Hepatocyte (in vitro differentiated cells): ENCODE measurements around the gene COL4A3. TPM values are rescaled to one million over a fixed set of nuclear protein-coding genes. Genes with fewer than 3 reads are reported as not detected.

Source experiments
- DNase-seq: peaks from one replicate; pipeline ENCODE4 v3.0.0-alpha.2; 2016; ENCODE audit warnings: low spot score
- H2AFZ ChIP-seq: fragments of 200-600 bp; sonication (generic); 2 replicates; pipeline ENCODE4 v1.6.0; 2016; ENCODE audit warnings: antibody characterized with exemption, mild to moderate bottlenecking
- H3K27ac ChIP-seq: fragments of 200-600 bp; sonication (generic); 2 replicates; pipeline ENCODE4 v1.5.1; 2016; ENCODE audit warnings: mild to moderate bottlenecking
- H3K27me3 ChIP-seq: fragments of 200-600 bp; sonication (generic); 2 replicates; pipeline ENCODE4 v1.6.1; 2016
- H3K36me3 ChIP-seq: fragments of 200-600 bp; sonication (generic); replicated peaks from 2 replicates; pipeline ENCODE4 v1.5.1; 2016; ENCODE audit warnings: low read depth; ENCODE audit not compliant: insufficient read depth
- H3K4me1 ChIP-seq: fragments of 200-600 bp; sonication (generic); 2 replicates; pipeline ENCODE4 v1.5.1; 2016; ENCODE audit warnings: mild to moderate bottlenecking, moderate library complexity; ENCODE audit not compliant: insufficient read depth
- H3K4me2 ChIP-seq: fragments of 200-600 bp; sonication (generic); 2 replicates; pipeline ENCODE4 v1.6.0; 2016
- H3K4me3 ChIP-seq: fragments of 200-600 bp; sonication (generic); 2 replicates; pipeline ENCODE4 v1.5.1; 2016; ENCODE audit warnings: mild to moderate bottlenecking
- H3K79me2 ChIP-seq: fragments of 200-600 bp; sonication (generic); 2 replicates; pipeline ENCODE4 v1.6.0; 2017; ENCODE audit warnings: mild to moderate bottlenecking
- H3K9me2 ChIP-seq: fragments of 200-600 bp; sonication (generic); replicated peaks from 2 replicates; pipeline ENCODE4 v1.6.0; 2017; ENCODE audit warnings: mild to moderate bottlenecking; ENCODE audit not compliant: insufficient read depth
- H3K9me3 ChIP-seq: fragments of 200-600 bp; sonication (generic); 2 replicates; pipeline ENCODE4 v1.5.1; 2016; ENCODE audit warnings: low read depth, mild to moderate bottlenecking
- H4K20me1 ChIP-seq: fragments of 200-600 bp; sonication (generic); 2 replicates; pipeline ENCODE4 v1.6.0; 2016; ENCODE audit warnings: mild to moderate bottlenecking; ENCODE audit not compliant: insufficient read depth, poor library complexity, severe bottlenecking
- EZH2 ChIP-seq: fragments of 200-600 bp; sonication (generic); IDR thresholded peaks from 2 replicates; pipeline ENCODE4 v1.6.1; 2016; ENCODE audit warnings: antibody characterized with exemption, mild to moderate bottlenecking, borderline replicate concordance
- EZH2phosphoT487 ChIP-seq: fragments of 200-600 bp; sonication (generic); IDR thresholded peaks from one replicate; pipeline ENCODE4 v1.6.1; 2018; ENCODE audit warnings: antibody characterized with exemption, mild to moderate bottlenecking, low read depth, moderate library complexity; ENCODE audit not compliant: unreplicated experiment, severe bottlenecking
- WGBS: methylation state at CpG from one replicate; pipeline ENCODE4 v1.1.6; 2016; ENCODE audit warnings: low lambda C conversion rate; ENCODE audit errors: missing lambda C conversion rate; 5-methylcytosine and 5-hydroxymethylcytosine counted together
- polyA plus RNA-seq: library from polyadenylated mRNA; unstranded; fragments of >200 nt; fragmentation: Nextera tagmentation; extraction: Ambion mirVana; gene quantifications from 2 replicates; pipeline ENCODE4 v1.2.1, GENCODE V29; 2016
- total RNA-seq: library from RNA; depleted of rRNA; stranded (reverse); fragments of >200 nt; gene quantifications from 2 replicates; pipeline ENCODE4 v1.2.3, GENCODE V29; 2014
- TF ChIP-seq, protein P1 (sequence below): fragments of 200-600 bp; sonication (generic); IDR thresholded peaks from 2 replicates; pipeline ENCODE4 v1.5.1; 2016; ENCODE audit warnings: antibody characterized with exemption, mild to moderate bottlenecking; ENCODE audit not compliant: poor library complexity

COL4A3 gene
- total and polyA plus RNA-seq, 2 experiments from 2014 or later = 0.50 TPM; not detected in 1

- Histone ChIP-seq H3K4me3 (no peak overlapping the region), H3K9me2 (no peaks in the 10 kb centered on the region), H3K27ac (no peak overlapping the region), H3K4me1 (no peaks in the 10 kb centered on the region), H3K36me3 (no peaks in the 10 kb centered on the region), H3K27me3 (no peaks in the 10 kb centered on the region), H4K20me1 (no peaks in the 10 kb centered on the region), H3K79me2 (no peaks in the 10 kb centered on the region), H3K4me2 (no peak overlapping the region), H3K9me3 (no peaks in the 10 kb centered on the region), H2AFZ (no peak overlapping the region)
- WGBS = 95% methylated on average over 3 of the region's 3 CpGs
- no peak for DNase-seq
- TF ChIP-seq, protein P1, sequence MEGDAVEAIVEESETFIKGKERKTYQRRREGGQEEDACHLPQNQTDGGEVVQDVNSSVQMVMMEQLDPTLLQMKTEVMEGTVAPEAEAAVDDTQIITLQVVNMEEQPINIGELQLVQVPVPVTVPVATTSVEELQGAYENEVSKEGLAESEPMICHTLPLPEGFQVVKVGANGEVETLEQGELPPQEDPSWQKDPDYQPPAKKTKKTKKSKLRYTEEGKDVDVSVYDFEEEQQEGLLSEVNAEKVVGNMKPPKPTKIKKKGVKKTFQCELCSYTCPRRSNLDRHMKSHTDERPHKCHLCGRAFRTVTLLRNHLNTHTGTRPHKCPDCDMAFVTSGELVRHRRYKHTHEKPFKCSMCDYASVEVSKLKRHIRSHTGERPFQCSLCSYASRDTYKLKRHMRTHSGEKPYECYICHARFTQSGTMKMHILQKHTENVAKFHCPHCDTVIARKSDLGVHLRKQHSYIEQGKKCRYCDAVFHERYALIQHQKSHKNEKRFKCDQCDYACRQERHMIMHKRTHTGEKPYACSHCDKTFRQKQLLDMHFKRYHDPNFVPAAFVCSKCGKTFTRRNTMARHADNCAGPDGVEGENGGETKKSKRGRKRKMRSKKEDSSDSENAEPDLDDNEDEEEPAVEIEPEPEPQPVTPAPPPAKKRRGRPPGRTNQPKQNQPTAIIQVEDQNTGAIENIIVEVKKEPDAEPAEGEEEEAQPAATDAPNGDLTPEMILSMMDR = no peak
- TF ChIP-seq EZH2 (no peak), EZH2phosphoT487 (no peak)
These were observed 28.1 kb downstream of the COL4A3 start for GRCh38 chr2:227192491-227192890.

DNA sequence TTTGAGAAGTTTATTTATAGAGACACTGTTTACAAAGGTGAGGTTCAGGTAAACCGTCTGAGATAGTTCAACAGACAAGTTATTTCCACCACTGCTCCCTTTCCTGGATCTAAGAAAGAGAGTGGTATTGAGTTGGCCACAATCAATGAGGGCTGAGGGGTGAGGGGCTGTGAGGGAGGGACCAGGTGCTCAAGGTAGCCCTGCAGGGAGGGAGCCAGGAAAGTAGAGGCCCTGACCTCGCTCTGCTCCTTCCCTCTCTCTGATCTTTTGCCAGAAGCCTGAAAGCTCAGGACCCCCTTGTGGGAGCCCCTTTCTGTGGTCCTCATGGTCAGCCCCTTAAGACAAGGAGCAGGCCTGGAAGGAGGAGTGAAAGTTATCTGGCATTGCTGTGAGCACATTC lies 29.8 kb downstream of the COL4A3 start:
- no peaks in the 10 kb centered on the region for H3K9me3 ChIP-seq
- no peaks in the 10 kb centered on the region for H3K79me2 ChIP-seq
- no peak overlapping the region for H3K4me3 ChIP-seq
- no peak for TF ChIP-seq EZH2phosphoT487
- TF ChIP-seq, protein P1 = no peak
- TF ChIP-seq EZH2 = no peak
- H3K27me3 ChIP-seq = no peaks in the 10 kb centered on the region
- no peaks in the 10 kb centered on the region for H3K9me2 ChIP-seq
- 75% methylated on average over 2 of the region's 2 CpGs for WGBS
- no peak for DNase-seq
- no peak overlapping the region for H2AFZ ChIP-seq
- H3K4me1 ChIP-seq = no peaks in the 10 kb centered on the region
- no peak overlapping the region for H3K4me2 ChIP-seq
- H3K36me3 ChIP-seq = no peaks in the 10 kb centered on the region
- H3K27ac ChIP-seq = no peak overlapping the region
- no peaks in the 10 kb centered on the region for H4K20me1 ChIP-seq

GRCh38 chr2:227198866-227199265 lies 34.4 kb downstream of the COL4A3 start:
- H3K4me1 ChIP-seq = no peaks in the 10 kb centered on the region
- TF ChIP-seq EZH2 (no peak), EZH2phosphoT487 (no peak)
- TF ChIP-seq, protein P1 = no peak
- no peaks in the 10 kb centered on the region for H3K27me3 ChIP-seq
- DNase-seq = no peak
- H2AFZ ChIP-seq = no peak overlapping the region
- H3K9me3 ChIP-seq = no peaks in the 10 kb centered on the region
- no peak overlapping the region for H3K4me2 ChIP-seq
- H3K4me3 ChIP-seq = no peak overlapping the region
- H3K27ac ChIP-seq = no peak overlapping the region
- 78% methylated on average over 3 of the region's 3 CpGs for WGBS
- H4K20me1 ChIP-seq = no peaks in the 10 kb centered on the region
- H3K79me2 ChIP-seq = no peaks in the 10 kb centered on the region
- H3K9me2 ChIP-seq = no peaks in the 10 kb centered on the region
- H3K36me3 ChIP-seq = no peaks in the 10 kb centered on the region

DNA sequence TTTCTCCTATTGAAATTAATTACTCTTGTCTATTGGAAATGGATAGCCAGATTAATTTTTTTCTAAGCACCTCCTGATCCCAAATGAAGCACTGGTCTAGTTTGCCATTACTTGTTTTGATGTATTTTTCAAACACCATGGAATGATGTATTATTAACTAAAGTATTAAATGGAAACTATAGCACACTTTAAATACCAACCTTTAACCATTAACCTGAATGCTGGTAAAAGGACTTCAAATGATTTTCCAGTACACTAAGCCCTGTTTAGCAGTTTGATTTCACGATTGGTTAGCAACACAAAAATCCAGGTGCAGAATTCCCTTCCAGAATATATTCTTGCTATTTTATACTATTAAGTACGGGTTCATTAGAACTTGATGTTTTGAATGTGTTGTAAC lies 37.3 kb downstream of the COL4A3 start:
- H3K36me3 ChIP-seq = no peaks in the 10 kb centered on the region
- H3K27me3 ChIP-seq = no peaks in the 10 kb centered on the region
- no peak overlapping the region for H3K27ac ChIP-seq
- no peaks in the 10 kb centered on the region for H3K79me2 ChIP-seq
- H3K9me2 ChIP-seq = no peaks in the 10 kb centered on the region
- TF ChIP-seq EZH2phosphoT487 = no peak
- no peak for TF ChIP-seq EZH2
- TF ChIP-seq, protein P1 = no peak
- no peak overlapping the region for H2AFZ ChIP-seq
- H3K4me3 ChIP-seq = no peak overlapping the region
- H3K4me1 ChIP-seq = no peaks in the 10 kb centered on the region
- WGBS = 81% methylated on average over 2 of the region's 2 CpGs
- H4K20me1 ChIP-seq = no peaks in the 10 kb centered on the region
- H3K9me3 ChIP-seq = no peaks in the 10 kb centered on the region
- DNase-seq = no peak
- no peak overlapping the region for H3K4me2 ChIP-seq
